GM20000 (cell line): Measurements from ENCODE around the gene EPB41L5.
"Not testable (repeated sequence)": the region's sequence is repeated elsewhere in the genome, so short reads cannot be mapped to it uniquely, and the experiment has no call there.

ENCODE experiments used
- DNase-seq: peaks from one replicate; pipeline ENCODE4 v3.0.0; 2012; ENCODE audit warnings: low spot score
- CTCF ChIP-seq: IDR thresholded peaks from 2 replicates; pipeline ENCODE4 v1.5.1; 2012; ENCODE audit warnings: mild to moderate bottlenecking, control low read depth; ENCODE audit errors: extremely low read depth, missing control alignments

EPB41L5 gene

GRCh38 chr2:120111193-120111592, 98.3 kb downstream of the EPB41L5 start:
- no peak for TF ChIP-seq CTCF
- no peak for DNase-seq

GRCh38 chr2:120118018-120118417, 105.1 kb downstream of the EPB41L5 start:
- no peak for DNase-seq
- no peak for TF ChIP-seq CTCF

- TF ChIP-seq CTCF = no peak
Observed at GRCh38 chr2:120118471-120118870, 105.6 kb downstream of the EPB41L5 start.

GRCh38 chr2:120121337-120121736, 108.5 kb downstream of the EPB41L5 start:
- DNase-seq = not testable (repeated sequence)

More at GRCh38 chr2:120118471-120118870, 105.6 kb downstream of the EPB41L5 start:
- DNase-seq = no peak

- no peak for TF ChIP-seq CTCF
- DNase-seq = no peak
Observed at GRCh38 chr2:120123090-120123489, 110.2 kb downstream of the EPB41L5 start.

GRCh38 chr2:120125195-120125594, 112.3 kb downstream of the EPB41L5 start:
- no peak for TF ChIP-seq CTCF
- no peak for DNase-seq

- no peak for DNase-seq
- no peak for TF ChIP-seq CTCF
Observed at GRCh38 chr2:120128216-120128615, 115.3 kb downstream of the EPB41L5 start.

GRCh38 chr2:120132190-120132589, 119.3 kb downstream of the EPB41L5 start:
- DNase-seq = no peak
- no peak for TF ChIP-seq CTCF
